Measurements from ENCODE around the gene RTL3.

The RTL3 gene

GRCh38 chrX:78658845-78659744 is at the start of gene RTL3:
Gene RTL3, minus strand, starts transcription at chrX:78659328. Its CDS starts 908 bp downstream, at chrX:78658420.
- peaks cover 13% of the 10 kb centered on the region for H3K4me1 Mint-ChIP-seq (ENCODE audit: low read depth)
- H3K36me3 Mint-ChIP-seq: no peaks in the 10 kb centered on the region
- H3K4me3 Mint-ChIP-seq: no peak within 1 kb of the TSS
- H3K27me3 Mint-ChIP-seq: no peaks in the 10 kb centered on the region
- H3K27ac Mint-ChIP-seq: no peak within 1 kb of the TSS
- H3K9me3 Mint-ChIP-seq (ENCODE audit: low read depth): no peaks in the 10 kb centered on the region

GRCh38 chrX:78708816-78709215 is 49.7 kb upstream of the RTL3 start:
- H3K27me3 Mint-ChIP-seq: no peaks in the 10 kb centered on the region
- no peaks in the 10 kb centered on the region for H3K9me3 Mint-ChIP-seq (ENCODE audit: low read depth)
- no peaks in the 10 kb centered on the region for H3K36me3 Mint-ChIP-seq
- no peak overlapping the region for H3K27ac Mint-ChIP-seq
- H3K4me1 Mint-ChIP-seq (ENCODE audit: low read depth): no peaks in the 10 kb centered on the region
- H3K4me3 Mint-ChIP-seq: no peak overlapping the region

- Mint-ChIP-seq H3K4me3 (no peak overlapping the region), H3K27ac (no peak overlapping the region), H3K4me1 (ENCODE audit: low read depth) (no peaks in the 10 kb centered on the region), H3K36me3 (no peaks in the 10 kb centered on the region), H3K27me3 (no peaks in the 10 kb centered on the region), H3K9me3 (ENCODE audit: low read depth) (no peaks in the 10 kb centered on the region)
Measured at GRCh38 chrX:78708262-78708661, 49.1 kb upstream of the RTL3 start.

GRCh38 chrX:78706071-78706470 is 46.9 kb upstream of the RTL3 start:
- no peak overlapping the region for H3K4me3 Mint-ChIP-seq
- no peaks in the 10 kb centered on the region for H3K4me1 Mint-ChIP-seq (ENCODE audit: low read depth)
- no peak overlapping the region for H3K27ac Mint-ChIP-seq
- no peaks in the 10 kb centered on the region for H3K36me3 Mint-ChIP-seq
- no peaks in the 10 kb centered on the region for H3K9me3 Mint-ChIP-seq (ENCODE audit: low read depth)
- no peaks in the 10 kb centered on the region for H3K27me3 Mint-ChIP-seq

GRCh38 chrX:78693536-78693935 is 34.4 kb upstream of the RTL3 start:
- no peak overlapping the region for H3K27ac Mint-ChIP-seq
- no peak overlapping the region for H3K4me3 Mint-ChIP-seq
- H3K4me1 Mint-ChIP-seq (ENCODE audit: low read depth): no peaks in the 10 kb centered on the region
- H3K9me3 Mint-ChIP-seq (ENCODE audit: low read depth): no peaks in the 10 kb centered on the region
- H3K36me3 Mint-ChIP-seq: no peaks in the 10 kb centered on the region
- H3K27me3 Mint-ChIP-seq: no peaks in the 10 kb centered on the region

GRCh38 chrX:78693012-78693411 is 33.9 kb upstream of the RTL3 start:
- no peaks in the 10 kb centered on the region for H3K27me3 Mint-ChIP-seq

GRCh38 chrX:78687586-78687985 is 28.5 kb upstream of the RTL3 start:
- Mint-ChIP-seq H3K4me1 (ENCODE audit: low read depth) (no peaks in the 10 kb centered on the region), H3K36me3 (no peaks in the 10 kb centered on the region), H3K27ac (no peak overlapping the region), H3K27me3 (no peaks in the 10 kb centered on the region), H3K9me3 (ENCODE audit: low read depth) (no peaks in the 10 kb centered on the region), H3K4me3 (no peak overlapping the region)

More at GRCh38 chrX:78693012-78693411, 33.9 kb upstream of the RTL3 start:
- no peak overlapping the region for H3K4me3 Mint-ChIP-seq
- no peak overlapping the region for H3K27ac Mint-ChIP-seq
- no peaks in the 10 kb centered on the region for H3K4me1 Mint-ChIP-seq (ENCODE audit: low read depth)
- H3K36me3 Mint-ChIP-seq: no peaks in the 10 kb centered on the region
- H3K9me3 Mint-ChIP-seq (ENCODE audit: low read depth): no peaks in the 10 kb centered on the region

- H3K4me3 Mint-ChIP-seq: no peak overlapping the region
- H3K36me3 Mint-ChIP-seq: no peaks in the 10 kb centered on the region
- no peaks in the 10 kb centered on the region for H3K27me3 Mint-ChIP-seq
- no peaks in the 10 kb centered on the region for H3K4me1 Mint-ChIP-seq (ENCODE audit: low read depth)
- H3K27ac Mint-ChIP-seq: no peak overlapping the region
- no peaks in the 10 kb centered on the region for H3K9me3 Mint-ChIP-seq (ENCODE audit: low read depth)
Measured at GRCh38 chrX:78673246-78673645, 14.1 kb upstream of the RTL3 start.

GRCh38 chrX:78665342-78665741 is 6.2 kb upstream of the RTL3 start:
- Mint-ChIP-seq H3K4me3 (no peak overlapping the region), H3K9me3 (ENCODE audit: low read depth) (no peaks in the 10 kb centered on the region), H3K4me1 (ENCODE audit: low read depth) (no peaks in the 10 kb centered on the region), H3K27me3 (no peaks in the 10 kb centered on the region), H3K27ac (no peak overlapping the region), H3K36me3 (no peaks in the 10 kb centered on the region)

GRCh38 chrX:78661836-78662235 is 2.7 kb upstream of the RTL3 start:
- Mint-ChIP-seq H3K4me3 (no peak overlapping the region), H3K36me3 (no peaks in the 10 kb centered on the region), H3K9me3 (ENCODE audit: low read depth) (no peaks in the 10 kb centered on the region), H3K27me3 (no peaks in the 10 kb centered on the region), H3K4me1 (ENCODE audit: low read depth) (peaks cover 13% of the 10 kb centered on the region), H3K27ac (no peak overlapping the region)

GRCh38 chrX:78659955-78660354 is 827 bp upstream of the RTL3 start:
- Mint-ChIP-seq H3K36me3 (no peaks in the 10 kb centered on the region), H3K27ac (no peak overlapping the region), H3K4me1 (ENCODE audit: low read depth) (peaks cover 13% of the 10 kb centered on the region), H3K9me3 (ENCODE audit: low read depth) (no peaks in the 10 kb centered on the region), H3K27me3 (no peaks in the 10 kb centered on the region), H3K4me3 (no peak overlapping the region)

- Mint-ChIP-seq H3K27ac (no peak overlapping the region), H3K9me3 (ENCODE audit: low read depth) (no peaks in the 10 kb centered on the region), H3K27me3 (no peaks in the 10 kb centered on the region), H3K36me3 (no peaks in the 10 kb centered on the region), H3K4me3 (no peak overlapping the region), H3K4me1 (ENCODE audit: low read depth) (peaks cover 14% of the 10 kb centered on the region)
Measured at GRCh38 chrX:78658414-78658813, 714 bp downstream of the RTL3 start.

- no peak overlapping the region for H3K4me3 Mint-ChIP-seq
- no peaks in the 10 kb centered on the region for H3K27me3 Mint-ChIP-seq
- H3K27ac Mint-ChIP-seq: no peak overlapping the region
- H3K36me3 Mint-ChIP-seq: no peaks in the 10 kb centered on the region
- peaks cover 33% of the 10 kb centered on the region for H3K4me1 Mint-ChIP-seq (ENCODE audit: low read depth)
- H3K9me3 Mint-ChIP-seq (ENCODE audit: low read depth): no peaks in the 10 kb centered on the region
Measured at GRCh38 chrX:78655642-78656041, 3.5 kb downstream of the RTL3 start.

- H3K27ac Mint-ChIP-seq: no peak overlapping the region
- peaks cover 29% of the 10 kb centered on the region for H3K4me1 Mint-ChIP-seq (ENCODE audit: low read depth)
- H3K36me3 Mint-ChIP-seq: no peaks in the 10 kb centered on the region
Measured at GRCh38 chrX:78653118-78653822, 5.9 kb downstream of the RTL3 start.

GRCh38 chrX:78650906-78651437 is 8.2 kb downstream of the RTL3 start:
- peaks cover 7% of the 10 kb centered on the region for H3K9me3 Mint-ChIP-seq (ENCODE audit: low read depth)
- no peaks in the 10 kb centered on the region for H3K36me3 Mint-ChIP-seq
- peaks cover 27% of the 10 kb centered on the region for H3K4me1 Mint-ChIP-seq (ENCODE audit: low read depth)
- H3K27ac Mint-ChIP-seq: peak overlapping the region; percentile 65
- no peaks in the 10 kb centered on the region for H3K27me3 Mint-ChIP-seq
- H3K4me3 Mint-ChIP-seq: peak overlapping the region; percentile 28

More at GRCh38 chrX:78653118-78653822, 5.9 kb downstream of the RTL3 start:
- H3K27me3 Mint-ChIP-seq: no peaks in the 10 kb centered on the region
- H3K4me3 Mint-ChIP-seq: peak overlapping the region; percentile 46
- no peaks in the 10 kb centered on the region for H3K9me3 Mint-ChIP-seq (ENCODE audit: low read depth)
